Heart left ventricle (tissue), 13 donors: ENCODE results near the gene TRIM34.
A peak's percentile ranks its signal among the peaks of the same experiment; 100 is the strongest.

Experiments used
- POLR2A ChIP-seq, 2 donors: fragments of 450-650 bp; IDR thresholded peaks; one replicate each; pipeline ENCODE4 v1.6.1; 2017; ENCODE audit warnings: antibody characterized with exemption in 2 of 2, mild to moderate bottlenecking in 2 of 2, moderate library complexity in 2 of 2
- TF ChIP-seq, protein P1 (sequence below), 12 donors: fragments of 200-600 bp; sonication (generic) in 4 of 12; IDR thresholded peaks; one replicate each; pipeline versions ENCODE4 v1.5.0 to v1.8.0; 2018 to 2022; ENCODE audit warnings: antibody characterized with exemption in 12 of 12, mild to moderate bottlenecking in 5 of 12
- donor health status: ischemic (EF 13 %, LVEDD 7.1; RV severe dilation, severe dysfunction).
- donor health status: DM: no; HTN: yes; CAD: no.
- donor health status: DM: no; HTN: no; CAD: no.
- donor health status: ischemic (EF 25% LVEDD 6.9; RV normal size, moderate dysfunction).
- donor health status: ischemic (EF 25% LVEDD 5.7; RV mildly dilated, moderate dysfunction).
- donor health status: ischemic (EF 35%, LVEDD 5.7; RV mildly dilated, moderate dysfunction).
- donor health status: nonischemic (EF 11% LVEDD 7.7; RV severe dilation, severe dysfunction).
- donor health status: DM: yes; HTN: yes; CAD: no.
- donor health status: PGD.
- donor health status: ischemic (EF 29% LVEDD 5.4; RV normal size, mild dysfunction).
- donor health status: nonischemic (EF 23%, LVEDD 6.1; RV moderate dilation, normal function).

DNA sequence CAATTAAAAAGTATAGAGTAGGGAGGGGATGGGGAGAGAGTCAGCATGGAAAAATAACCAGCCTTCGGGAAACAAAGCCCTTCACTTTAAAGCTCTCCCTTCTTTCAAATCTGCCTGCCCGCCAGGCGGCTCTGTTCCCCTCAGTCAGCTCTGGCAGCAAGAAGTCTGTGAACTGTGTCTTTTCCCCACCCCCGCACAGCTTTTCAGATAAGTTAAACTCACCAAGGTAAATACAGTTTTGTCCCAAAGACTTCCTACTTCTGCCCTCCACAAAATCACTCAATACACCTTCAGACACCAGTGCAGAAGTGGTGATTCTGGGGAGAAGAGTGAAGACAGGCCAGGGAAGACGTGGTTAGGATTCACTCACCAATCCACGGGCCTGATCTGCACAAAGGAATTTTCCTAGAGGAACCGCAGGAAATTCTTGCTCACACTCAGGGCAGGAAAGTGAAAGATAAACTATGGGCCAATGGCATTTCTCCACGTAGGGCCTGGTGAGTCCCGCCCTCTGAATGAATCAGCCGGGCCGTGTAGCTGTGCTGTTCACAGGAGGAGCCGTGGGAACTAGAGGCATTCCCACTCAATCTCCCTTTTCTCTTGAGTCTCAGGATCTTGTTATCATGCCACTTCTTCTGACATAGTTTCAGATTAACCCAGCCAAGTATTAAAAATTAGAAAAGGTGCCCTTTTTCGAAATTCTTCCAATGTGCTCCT is 60.0 kb downstream of the TRIM34 start, which contains the start of gene TRIM5:
- TF ChIP-seq POLR2A (IDR thresholded peaks at IDR 0.05): peak in 1 of 2 donors; percentile 88
- TF ChIP-seq, protein P1, sequence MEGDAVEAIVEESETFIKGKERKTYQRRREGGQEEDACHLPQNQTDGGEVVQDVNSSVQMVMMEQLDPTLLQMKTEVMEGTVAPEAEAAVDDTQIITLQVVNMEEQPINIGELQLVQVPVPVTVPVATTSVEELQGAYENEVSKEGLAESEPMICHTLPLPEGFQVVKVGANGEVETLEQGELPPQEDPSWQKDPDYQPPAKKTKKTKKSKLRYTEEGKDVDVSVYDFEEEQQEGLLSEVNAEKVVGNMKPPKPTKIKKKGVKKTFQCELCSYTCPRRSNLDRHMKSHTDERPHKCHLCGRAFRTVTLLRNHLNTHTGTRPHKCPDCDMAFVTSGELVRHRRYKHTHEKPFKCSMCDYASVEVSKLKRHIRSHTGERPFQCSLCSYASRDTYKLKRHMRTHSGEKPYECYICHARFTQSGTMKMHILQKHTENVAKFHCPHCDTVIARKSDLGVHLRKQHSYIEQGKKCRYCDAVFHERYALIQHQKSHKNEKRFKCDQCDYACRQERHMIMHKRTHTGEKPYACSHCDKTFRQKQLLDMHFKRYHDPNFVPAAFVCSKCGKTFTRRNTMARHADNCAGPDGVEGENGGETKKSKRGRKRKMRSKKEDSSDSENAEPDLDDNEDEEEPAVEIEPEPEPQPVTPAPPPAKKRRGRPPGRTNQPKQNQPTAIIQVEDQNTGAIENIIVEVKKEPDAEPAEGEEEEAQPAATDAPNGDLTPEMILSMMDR (IDR thresholded peaks at IDR 0.05): peak; percentile 35 to 74 (median 54)
